Medulla oblongata (tissue), 1 donor: ENCODE data around the gene SEMA4A.
"Not testable (repeated sequence)": the region's sequence is repeated elsewhere in the genome, so short reads cannot be mapped to it uniquely, and the experiment has no call there.

Source experiments
- DNase-seq: peaks from one replicate; pipeline ENCODE4 v3.0.0-alpha.2; 2015; ENCODE audit errors: extremely low spot score

The SEMA4A gene

GRCh38 chr1:156119503-156120209 is 33.7 kb upstream of the SEMA4A start:
- peak; percentile 79 for DNase-seq

- no peak for DNase-seq
Measured at GRCh38 chr1:156120318-156120717, 33.1 kb upstream of the SEMA4A start.

- DNase-seq = not testable (repeated sequence)
Measured at GRCh38 chr1:156121005-156121404, 32.4 kb upstream of the SEMA4A start.

GRCh38 chr1:156121457-156121856 is 31.9 kb upstream of the SEMA4A start:
- DNase-seq = no peak

- DNase-seq = no peak
Measured at GRCh38 chr1:156122086-156122485, 31.3 kb upstream of the SEMA4A start.

- DNase-seq = peak; percentile 87
Measured at GRCh38 chr1:156122519-156123355, 30.6 kb upstream of the SEMA4A start.

- DNase-seq = peak; percentile 97
Measured at GRCh38 chr1:156123356-156124196, 29.8 kb upstream of the SEMA4A start.

- DNase-seq = no peak
Measured at GRCh38 chr1:156124557-156125483, 28.6 kb upstream of the SEMA4A start.

- DNase-seq = not testable (repeated sequence)
Measured at GRCh38 chr1:156125544-156125943, 27.8 kb upstream of the SEMA4A start.

GRCh38 chr1:156126043-156126629 is 27.2 kb upstream of the SEMA4A start:
- DNase-seq = peak; percentile 69

GRCh38 chr1:156126630-156127534 is 26.5 kb upstream of the SEMA4A start:
- DNase-seq = no peak

- no peak for DNase-seq
Measured at GRCh38 chr1:156128308-156128653, 25.1 kb upstream of the SEMA4A start.

- peak; percentile 66 for DNase-seq
Measured at GRCh38 chr1:156128654-156129597, 24.5 kb upstream of the SEMA4A start.

- peak; percentile 84 for DNase-seq
Measured at GRCh38 chr1:156129687-156130577, 23.5 kb upstream of the SEMA4A start.

GRCh38 chr1:156130578-156130942 is 22.8 kb upstream of the SEMA4A start:
- DNase-seq = no peak

- no peak for DNase-seq
Measured at GRCh38 chr1:156134716-156135435, 18.5 kb upstream of the SEMA4A start.
